Keratinocyte (primary cell): ENCODE results near the gene ECM2. TPM values are rescaled to one million over a fixed set of nuclear protein-coding genes. Genes with fewer than 3 reads are reported as not detected.

Experiments
- DNase-seq: peaks from one replicate; pipeline ENCODE4 v3.0.0-alpha.2; 2011; ENCODE audit warnings: low read depth, missing footprints, low spot score
- FAIRE-seq: peaks from 2 replicates; lab custom pipeline; 2011; peaks lifted over from hg19 to GRCh38; lab: Jason Lieb, UNC
- H2AFZ ChIP-seq: 2 replicates; pipeline ENCODE4 v1.6.0; 2012; ENCODE audit warnings: low read length, control low read depth, inconsistent platforms; ENCODE audit not compliant: control insufficient read depth
- H3K27ac ChIP-seq: 2 replicates; pipeline ENCODE4 v1.5.1; 2011; ENCODE audit warnings: low read length; ENCODE audit not compliant: control insufficient read depth, insufficient read depth
- H3K27me3 ChIP-seq: 3 replicates; pipeline ENCODE4 v1.6.0; 2011; ENCODE audit warnings: low read length; ENCODE audit not compliant: control insufficient read depth, insufficient read depth; ENCODE audit errors: extremely low read depth
- H3K36me3 ChIP-seq, 2 experiments: 2 replicates in 1 of 2; 3 replicates in 1 of 2; pipeline ENCODE4 v1.5.1; 2011; ENCODE audit warnings: low read length in 2 of 2, mild to moderate bottlenecking in 1 of 2; ENCODE audit not compliant: control insufficient read depth in 2 of 2, insufficient read depth in 2 of 2; ENCODE audit errors: extremely low read depth in 1 of 2
- H3K4me1 ChIP-seq: 3 replicates; pipeline ENCODE4 v1.5.1; 2011; ENCODE audit warnings: low read length; ENCODE audit not compliant: control insufficient read depth, insufficient read depth; ENCODE audit errors: extremely low read depth
- H3K4me2 ChIP-seq: 3 replicates; pipeline ENCODE4 v1.6.0; 2011; ENCODE audit warnings: low read depth, low read length; ENCODE audit not compliant: control insufficient read depth, insufficient read depth; ENCODE audit errors: extremely low read depth
- H3K4me3 ChIP-seq, 3 experiments: fragments of 200-600 bp in 1 of 3; sonication (generic) in 1 of 3; 2 replicates in 2 of 3; 3 replicates in 1 of 3; pipeline ENCODE4 v1.5.1; 2011 to 2016; ENCODE audit warnings: low read length in 3 of 3, mild to moderate bottlenecking in 3 of 3, control low read depth in 2 of 3, inconsistent platforms in 1 of 3, low read depth in 1 of 3, mixed read lengths in 1 of 3, mixed run types in 1 of 3, moderate library complexity in 1 of 3; ENCODE audit not compliant: control insufficient read depth in 2 of 3, insufficient read depth in 2 of 3; ENCODE audit errors: extremely low read depth in 1 of 3
- H3K79me2 ChIP-seq: 2 replicates; pipeline ENCODE4 v1.6.0; 2012; ENCODE audit warnings: low read length; ENCODE audit not compliant: control insufficient read depth, insufficient read depth
- H3K9ac ChIP-seq: 3 replicates; pipeline ENCODE4 v1.6.0; 2011; ENCODE audit warnings: low read length; ENCODE audit not compliant: control insufficient read depth, insufficient read depth; ENCODE audit errors: extremely low read depth
- H3K9me1 ChIP-seq: 3 replicates; pipeline ENCODE4 v1.6.0; 2011; ENCODE audit warnings: low read length; ENCODE audit not compliant: control insufficient read depth, insufficient read depth; ENCODE audit errors: extremely low read depth
- H3K9me3 ChIP-seq: 2 replicates; pipeline ENCODE4 v1.5.1; 2012; ENCODE audit warnings: low read depth, low read length; ENCODE audit not compliant: control insufficient read depth
- H4K20me1 ChIP-seq: 3 replicates; pipeline ENCODE4 v1.6.0; 2011; ENCODE audit warnings: low read length; ENCODE audit not compliant: control insufficient read depth, insufficient read depth; ENCODE audit errors: extremely low read depth
- EZH2 ChIP-seq: IDR thresholded peaks from one replicate; pipeline ENCODE4 v1.6.1; 2012; ENCODE audit warnings: inconsistent platforms, mild to moderate bottlenecking, low read length, moderate library complexity
- dilution Hi-C: fragments of 300-500 bp; cut with MboI; formaldehyde crosslinking; loops from one replicate; pipeline ENCODE4 v1.7.0; 2020; ENCODE audit warnings: low sequenced_read_pairs; ENCODE audit not compliant: extremely low pct_ligation_motif_present
- polyA plus RNA-seq, 5 experiments: library from polyadenylated mRNA; depleted of rRNA in 3 of 5; stranded (reverse) in 3 of 5; stranded (forward) in 1 of 5; unstranded in 1 of 5; fragments of >200 nt; gene quantifications; 1 replicate in 1 of 5; 2 replicates in 3 of 5; 3 replicates in 1 of 5; pipeline versions ENCODE4 v1.2.1 to v1.2.3, GENCODE V29; 2011 to 2012; ENCODE audit warnings: missing spikeins in 2 of 5, low read depth in 1 of 5, low replicate concordance in 1 of 5
- TF ChIP-seq, protein P1 (sequence below), 3 experiments: IDR thresholded peaks in 1 of 3; conservative IDR thresholded peaks in 1 of 3; optimal IDR thresholded peaks in 1 of 3; 2 replicates in 2 of 3; 3 replicates in 1 of 3; pipeline versions ENCODE3 to v1.5.1; 2011; ENCODE audit warnings: low read length in 3 of 3, mild to moderate bottlenecking in 3 of 3, moderate library complexity in 2 of 3, control low read depth in 1 of 3, inconsistent platforms in 1 of 3; ENCODE audit not compliant: insufficient read depth in 2 of 3; ENCODE audit errors: extremely low read depth in 1 of 3

The ECM2 gene
- polyA plus RNA-seq, 1 donor (not counting 4 experiments of a cell fraction or from before 2014, with no cell fraction given), result 0.75 TPM

- no peak overlapping the region for H3K27ac ChIP-seq
- dilution Hi-C loops, result no loop called here
- DNase-seq, result no peak
- H3K4me3 ChIP-seq, result no peak overlapping the region
- no peaks in the 10 kb centered on the region for H3K9me3 ChIP-seq
- no peak overlapping the region for H3K4me2 ChIP-seq
- no peaks in the 10 kb centered on the region for H3K36me3 ChIP-seq
- H4K20me1 ChIP-seq, result no peaks in the 10 kb centered on the region
- TF ChIP-seq, protein P1, sequence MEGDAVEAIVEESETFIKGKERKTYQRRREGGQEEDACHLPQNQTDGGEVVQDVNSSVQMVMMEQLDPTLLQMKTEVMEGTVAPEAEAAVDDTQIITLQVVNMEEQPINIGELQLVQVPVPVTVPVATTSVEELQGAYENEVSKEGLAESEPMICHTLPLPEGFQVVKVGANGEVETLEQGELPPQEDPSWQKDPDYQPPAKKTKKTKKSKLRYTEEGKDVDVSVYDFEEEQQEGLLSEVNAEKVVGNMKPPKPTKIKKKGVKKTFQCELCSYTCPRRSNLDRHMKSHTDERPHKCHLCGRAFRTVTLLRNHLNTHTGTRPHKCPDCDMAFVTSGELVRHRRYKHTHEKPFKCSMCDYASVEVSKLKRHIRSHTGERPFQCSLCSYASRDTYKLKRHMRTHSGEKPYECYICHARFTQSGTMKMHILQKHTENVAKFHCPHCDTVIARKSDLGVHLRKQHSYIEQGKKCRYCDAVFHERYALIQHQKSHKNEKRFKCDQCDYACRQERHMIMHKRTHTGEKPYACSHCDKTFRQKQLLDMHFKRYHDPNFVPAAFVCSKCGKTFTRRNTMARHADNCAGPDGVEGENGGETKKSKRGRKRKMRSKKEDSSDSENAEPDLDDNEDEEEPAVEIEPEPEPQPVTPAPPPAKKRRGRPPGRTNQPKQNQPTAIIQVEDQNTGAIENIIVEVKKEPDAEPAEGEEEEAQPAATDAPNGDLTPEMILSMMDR (optimal IDR thresholded peaks at IDR 0.05 in 1 of 3, IDR thresholded peaks at IDR 0.05 in 1 of 3, conservative IDR thresholded peaks at IDR 0.05 in 1 of 3; ENCODE audit: extremely low read depth in 1 of 3, insufficient read depth in 2 of 3, low read length in 3 of 3), result no peak
- no peak for TF ChIP-seq EZH2
- H3K27me3 ChIP-seq, result no peaks in the 10 kb centered on the region
- H3K4me1 ChIP-seq, result peaks cover 20% of the 10 kb centered on the region
- no peak overlapping the region for H2AFZ ChIP-seq
- no peak overlapping the region for H3K9ac ChIP-seq
- no peaks in the 10 kb centered on the region for H3K79me2 ChIP-seq
- no peaks in the 10 kb centered on the region for H3K9me1 ChIP-seq
- no peak for FAIRE-seq
Measured at GRCh38 chr9:92499701-92500100, 36.1 kb downstream of the ECM2 start.

DNA sequence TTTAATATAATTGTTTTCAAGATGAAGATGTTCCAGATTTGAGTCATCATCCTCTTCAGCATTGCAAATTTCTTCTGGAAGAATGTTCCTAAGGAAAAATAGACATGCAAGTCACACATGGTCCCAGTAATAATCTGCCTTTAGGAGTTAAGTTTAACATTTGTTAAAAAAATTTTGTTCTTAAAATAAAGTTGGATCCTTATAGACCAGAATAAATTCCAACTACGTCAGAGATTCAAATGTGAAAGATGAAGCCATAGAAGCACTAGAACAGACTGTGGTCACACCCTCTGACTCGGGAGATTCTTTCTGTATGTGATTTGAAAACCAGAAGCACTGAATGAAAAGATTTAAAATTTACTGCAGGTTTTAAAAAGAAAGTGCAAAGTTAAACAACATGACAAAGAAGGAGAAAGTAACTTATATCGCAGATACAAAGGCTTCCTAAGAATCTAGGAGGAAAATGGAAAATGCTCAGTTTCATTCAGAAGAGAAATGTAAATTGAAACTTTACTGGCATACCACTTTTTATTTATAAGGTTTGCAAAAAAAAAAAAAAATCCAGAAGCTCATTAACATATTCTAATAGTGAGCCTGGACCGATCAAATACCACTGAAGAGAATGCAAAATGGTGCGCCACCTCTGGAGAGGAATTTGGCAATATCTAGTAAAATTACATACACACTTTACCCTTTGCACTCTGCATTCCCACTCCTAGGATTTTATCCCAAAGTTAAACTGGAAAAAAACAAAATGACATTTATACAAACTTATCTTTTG is 39.2 kb downstream of the ECM2 start:
- Histone ChIP-seq H3K4me1 (peaks cover 9% of the 10 kb centered on the region), H2AFZ (no peak overlapping the region), H3K27ac (no peak overlapping the region), H3K9me3 (no peaks in the 10 kb centered on the region), H4K20me1 (no peaks in the 10 kb centered on the region), H3K79me2 (no peaks in the 10 kb centered on the region), H3K9ac (no peak overlapping the region), H3K4me3 (no peak overlapping the region), H3K4me2 (no peak overlapping the region), H3K9me1 (no peaks in the 10 kb centered on the region), H3K36me3 (no peaks in the 10 kb centered on the region), H3K27me3 (no peaks in the 10 kb centered on the region)
- TF ChIP-seq, protein P1 (optimal IDR thresholded peaks at IDR 0.05 in 1 of 3, IDR thresholded peaks at IDR 0.05 in 1 of 3, conservative IDR thresholded peaks at IDR 0.05 in 1 of 3; ENCODE audit: extremely low read depth in 1 of 3, insufficient read depth in 2 of 3, low read length in 3 of 3), result no peak
- TF ChIP-seq EZH2, result no peak
- DNase-seq (no peak), FAIRE-seq (no peak)
- dilution Hi-C loops, result no loop called here
